Keratinocyte (primary cell): ENCODE data around the gene BACH1. TPM values are rescaled to one million over a fixed set of nuclear protein-coding genes. Genes with fewer than 3 reads are reported as not detected.

ENCODE experiments used
- DNase-seq: peaks from one replicate; pipeline ENCODE4 v3.0.0-alpha.2; 2011; ENCODE audit warnings: low read depth, missing footprints, low spot score
- FAIRE-seq: peaks from 2 replicates; lab custom pipeline; 2011; peaks lifted over from hg19 to GRCh38; lab: Jason Lieb, UNC
- H2AFZ ChIP-seq: 2 replicates; pipeline ENCODE4 v1.6.0; 2012; ENCODE audit warnings: low read length, control low read depth, inconsistent platforms; ENCODE audit not compliant: control insufficient read depth
- H3K27ac ChIP-seq: 2 replicates; pipeline ENCODE4 v1.5.1; 2011; ENCODE audit warnings: low read length; ENCODE audit not compliant: control insufficient read depth, insufficient read depth
- H3K27me3 ChIP-seq: 3 replicates; pipeline ENCODE4 v1.6.0; 2011; ENCODE audit warnings: low read length; ENCODE audit not compliant: control insufficient read depth, insufficient read depth; ENCODE audit errors: extremely low read depth
- H3K36me3 ChIP-seq, 2 experiments: 2 replicates in 1 of 2; 3 replicates in 1 of 2; pipeline ENCODE4 v1.5.1; 2011; ENCODE audit warnings: low read length in 2 of 2, mild to moderate bottlenecking in 1 of 2; ENCODE audit not compliant: control insufficient read depth in 2 of 2, insufficient read depth in 2 of 2; ENCODE audit errors: extremely low read depth in 1 of 2
- H3K4me1 ChIP-seq: 3 replicates; pipeline ENCODE4 v1.5.1; 2011; ENCODE audit warnings: low read length; ENCODE audit not compliant: control insufficient read depth, insufficient read depth; ENCODE audit errors: extremely low read depth
- H3K4me2 ChIP-seq: 3 replicates; pipeline ENCODE4 v1.6.0; 2011; ENCODE audit warnings: low read depth, low read length; ENCODE audit not compliant: control insufficient read depth, insufficient read depth; ENCODE audit errors: extremely low read depth
- H3K4me3 ChIP-seq, 3 experiments: fragments of 200-600 bp in 1 of 3; sonication (generic) in 1 of 3; 2 replicates in 2 of 3; 3 replicates in 1 of 3; pipeline ENCODE4 v1.5.1; 2011 to 2016; ENCODE audit warnings: low read length in 3 of 3, mild to moderate bottlenecking in 3 of 3, control low read depth in 2 of 3, inconsistent platforms in 1 of 3, low read depth in 1 of 3, mixed read lengths in 1 of 3, mixed run types in 1 of 3, moderate library complexity in 1 of 3; ENCODE audit not compliant: control insufficient read depth in 2 of 3, insufficient read depth in 2 of 3; ENCODE audit errors: extremely low read depth in 1 of 3
- H3K79me2 ChIP-seq: 2 replicates; pipeline ENCODE4 v1.6.0; 2012; ENCODE audit warnings: low read length; ENCODE audit not compliant: control insufficient read depth, insufficient read depth
- H3K9ac ChIP-seq: 3 replicates; pipeline ENCODE4 v1.6.0; 2011; ENCODE audit warnings: low read length; ENCODE audit not compliant: control insufficient read depth, insufficient read depth; ENCODE audit errors: extremely low read depth
- H3K9me1 ChIP-seq: 3 replicates; pipeline ENCODE4 v1.6.0; 2011; ENCODE audit warnings: low read length; ENCODE audit not compliant: control insufficient read depth, insufficient read depth; ENCODE audit errors: extremely low read depth
- H3K9me3 ChIP-seq: 2 replicates; pipeline ENCODE4 v1.5.1; 2012; ENCODE audit warnings: low read depth, low read length; ENCODE audit not compliant: control insufficient read depth
- H4K20me1 ChIP-seq: 3 replicates; pipeline ENCODE4 v1.6.0; 2011; ENCODE audit warnings: low read length; ENCODE audit not compliant: control insufficient read depth, insufficient read depth; ENCODE audit errors: extremely low read depth
- CTCF ChIP-seq, 3 experiments: IDR thresholded peaks in 1 of 3; conservative IDR thresholded peaks in 1 of 3; optimal IDR thresholded peaks in 1 of 3; 2 replicates in 2 of 3; 3 replicates in 1 of 3; pipeline versions ENCODE3 to v1.5.1; 2011; ENCODE audit warnings: low read length in 3 of 3, mild to moderate bottlenecking in 3 of 3, moderate library complexity in 2 of 3, control low read depth in 1 of 3, inconsistent platforms in 1 of 3; ENCODE audit not compliant: insufficient read depth in 2 of 3; ENCODE audit errors: extremely low read depth in 1 of 3
- EZH2 ChIP-seq: IDR thresholded peaks from one replicate; pipeline ENCODE4 v1.6.1; 2012; ENCODE audit warnings: inconsistent platforms, mild to moderate bottlenecking, low read length, moderate library complexity
- dilution Hi-C: fragments of 300-500 bp; cut with MboI; formaldehyde crosslinking; loops from one replicate; pipeline ENCODE4 v1.7.0; 2020; ENCODE audit warnings: low sequenced_read_pairs; ENCODE audit not compliant: extremely low pct_ligation_motif_present
- polyA plus RNA-seq, 5 experiments: library from polyadenylated mRNA; depleted of rRNA in 3 of 5; stranded (reverse) in 3 of 5; stranded (forward) in 1 of 5; unstranded in 1 of 5; fragments of >200 nt; gene quantifications; 1 replicate in 1 of 5; 2 replicates in 3 of 5; 3 replicates in 1 of 5; pipeline versions ENCODE4 v1.2.1 to v1.2.3, GENCODE V29; 2011 to 2012; ENCODE audit warnings: missing spikeins in 2 of 5, low read depth in 1 of 5, low replicate concordance in 1 of 5

BACH1 gene
- polyA plus RNA-seq, 1 donor (not counting 4 experiments of a cell fraction or from before 2014, with no cell fraction given), result 33.1 TPM

- peak overlapping the region; percentile 65 for H2AFZ ChIP-seq
- H3K9ac ChIP-seq, result no peak overlapping the region
- no peak for DNase-seq
- H3K4me1 ChIP-seq, result peaks cover 7% of the 10 kb centered on the region
- dilution Hi-C loops, result no loop called here
- H3K9me3 ChIP-seq, result no peaks in the 10 kb centered on the region
- H3K9me1 ChIP-seq, result no peaks in the 10 kb centered on the region
- TF ChIP-seq EZH2 (no peak), CTCF (optimal IDR thresholded peaks at IDR 0.05 in 1 of 3, IDR thresholded peaks at IDR 0.05 in 1 of 3, conservative IDR thresholded peaks at IDR 0.05 in 1 of 3; ENCODE audit: extremely low read depth in 1 of 3, insufficient read depth in 2 of 3, low read length in 3 of 3) (no peak)
- H3K36me3 ChIP-seq, result no peaks in the 10 kb centered on the region
- no peaks in the 10 kb centered on the region for H4K20me1 ChIP-seq
- H3K4me2 ChIP-seq, result peak overlapping the region; percentile 11
- no peak overlapping the region for H3K27ac ChIP-seq
- no peak overlapping the region for H3K4me3 ChIP-seq
- H3K27me3 ChIP-seq, result no peaks in the 10 kb centered on the region
- no peak for FAIRE-seq
- peaks cover 9% of the 10 kb centered on the region for H3K79me2 ChIP-seq
Observed at GRCh38 chr21:29295066-29295650, 3.6 kb upstream of the BACH1 start.

- H2AFZ ChIP-seq, result no peak overlapping the region
- FAIRE-seq (no peak), DNase-seq (no peak)
- H3K79me2 ChIP-seq, result peaks cover 21% of the 10 kb centered on the region
- no peak overlapping the region for H3K4me3 ChIP-seq
- dilution Hi-C loops, result no loop called here
- H3K9me3 ChIP-seq, result no peaks in the 10 kb centered on the region
- H3K27ac ChIP-seq, result no peak overlapping the region
- no peaks in the 10 kb centered on the region for H3K27me3 ChIP-seq
- no peak for TF ChIP-seq CTCF (optimal IDR thresholded peaks at IDR 0.05 in 1 of 3, IDR thresholded peaks at IDR 0.05 in 1 of 3, conservative IDR thresholded peaks at IDR 0.05 in 1 of 3; ENCODE audit: extremely low read depth in 1 of 3, insufficient read depth in 2 of 3, low read length in 3 of 3)
- TF ChIP-seq EZH2, result no peak
- no peak overlapping the region for H3K4me2 ChIP-seq
- peaks cover 17% of the 10 kb centered on the region for H3K4me1 ChIP-seq
- H4K20me1 ChIP-seq, result peaks cover 4% of the 10 kb centered on the region
- no peaks in the 10 kb centered on the region for H3K36me3 ChIP-seq
- H3K9ac ChIP-seq, result no peak overlapping the region
- no peaks in the 10 kb centered on the region for H3K9me1 ChIP-seq
Observed at GRCh38 chr21:29296446-29296845, 2.3 kb upstream of the BACH1 start.
